Measurements from ENCODE around the gene BIRC5.

- TF ChIP-seq CTCF (IDR thresholded peaks at IDR 0.05) (no peak), POLR2A (IDR thresholded peaks at IDR 0.05) (no peak)
Measured at GRCh38 chr17:78206298-78206697, 7.8 kb upstream of the BIRC5 start.
